Tibial nerve (tissue), 4 donors: ENCODE measurements around the gene KCNK17. TPM values are rescaled to one million over a fixed set of nuclear protein-coding genes. Genes with fewer than 3 reads are reported as not detected.
"Not testable (repeated sequence)": the region's sequence is repeated elsewhere in the genome, so short reads cannot be mapped to it uniquely, and the experiment has no call there.

Experiments used
- DNase-seq, 2 donors: peaks; one replicate each; pipeline ENCODE4 v3.0.0-alpha.2; 2019; ENCODE audit warnings: low spot score in 2 of 2
- H3K27ac ChIP-seq, 4 donors: fragments of 200-600 bp; sonication (generic) in 3 of 4; one replicate each; pipeline ENCODE4 v1.5.1; 2017 to 2019; ENCODE audit warnings: mild to moderate bottlenecking in 1 of 4
- H3K27me3 ChIP-seq, 2 donors: fragments of 200-600 bp; sonication (generic) in 1 of 2; one replicate each; pipeline versions ENCODE4 v1.5.1 to v1.6.0; 2017 to 2019
- H3K36me3 ChIP-seq, 3 donors: fragments of 200-600 bp; sonication (generic); one replicate each; pipeline ENCODE4 v1.5.1; 2018 to 2019
- H3K4me1 ChIP-seq, 4 donors: fragments of 200-600 bp; sonication (generic) in 3 of 4; one replicate each; pipeline ENCODE4 v1.5.1; 2017 to 2019
- H3K4me3 ChIP-seq, 4 donors: fragments of 200-600 bp; sonication (generic) in 3 of 4; one replicate each; pipeline ENCODE4 v1.5.1; 2017 to 2019; ENCODE audit warnings: mild to moderate bottlenecking in 1 of 4, moderate library complexity in 1 of 4
- H3K9me3 ChIP-seq, 4 donors: fragments of 200-600 bp; sonication (generic) in 3 of 4; one replicate each; pipeline ENCODE4 v1.5.1; 2017 to 2019
- CTCF ChIP-seq, 5 experiments: fragments of 200-600 bp in 3 of 5; fragments of 450-650 bp in 2 of 5; sonication (generic) in 3 of 5; IDR thresholded peaks; one replicate each; pipeline ENCODE4 v1.5.1; 2016 to 2019; ENCODE audit warnings: antibody characterized with exemption in 5 of 5, mild to moderate bottlenecking in 3 of 5, moderate library complexity in 2 of 5
- EP300 ChIP-seq, 2 donors: sonication (generic); formaldehyde crosslinking; IDR thresholded peaks; one replicate each; pipeline ENCODE4 v1.6.1; 2017; ENCODE audit warnings: antibody characterized with exemption in 2 of 2, mild to moderate bottlenecking in 1 of 2
- POLR2A ChIP-seq, 2 donors: fragments of 450-650 bp; IDR thresholded peaks; one replicate each; pipeline ENCODE4 v1.6.1; 2017; ENCODE audit warnings: antibody characterized with exemption in 2 of 2, mild to moderate bottlenecking in 2 of 2, moderate library complexity in 2 of 2
- WGBS, 2 donors: methylation state at CpG; one replicate each; pipeline ENCODE4 v1.1.5; 2018; 5-methylcytosine and 5-hydroxymethylcytosine counted together
- total RNA-seq, 4 donors: library from RNA; depleted of rRNA; stranded (reverse); fragments of >200 nt; gene quantifications; one replicate each; pipeline ENCODE4 v1.1.0, GENCODE V29; 2016

KCNK17 gene
- total RNA-seq, 4 donors from 2014 or later, result 1.1 to 1.7 TPM; not detected in 2

DNA sequence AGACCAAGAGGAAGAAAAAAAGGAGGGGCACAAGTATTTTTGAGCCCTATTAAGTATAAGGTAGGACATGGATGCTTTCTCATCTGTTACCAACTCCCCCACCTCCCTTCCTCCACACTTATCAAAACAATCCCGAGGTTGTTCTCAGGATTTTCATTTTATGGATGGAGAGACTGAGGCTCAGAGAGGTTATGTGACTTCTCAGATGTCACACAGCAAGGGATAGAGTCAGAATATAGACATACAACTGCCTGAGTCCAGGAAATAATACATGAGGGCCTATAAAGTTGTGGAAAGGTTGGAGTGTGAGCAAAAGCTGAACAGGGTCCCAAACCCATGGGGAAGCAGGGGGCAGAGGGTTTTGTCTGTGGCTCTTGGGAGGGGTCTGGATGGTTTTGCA is 19.3 kb downstream of the KCNK17 start:
- Histone ChIP-seq H3K36me3 (no peaks in the 10 kb centered on the region), H3K4me3 (no peak overlapping the region), H3K27me3 (no peaks in the 10 kb centered on the region), H3K9me3 (no peaks in the 10 kb centered on the region), H3K27ac (peak overlapping the region in 2 of 4 donors; percentile 71 to 82), H3K4me1 (peaks cover 0 to 48% (median 20%) of the 10 kb centered on the region in 4 donors)
- WGBS, 2 donors, result 71 to 77% methylated on average over 1 of the region's 1 CpG
- DNase-seq, result no peak
- no peak for TF ChIP-seq EP300 (IDR thresholded peaks at IDR 0.05)
- no peak for TF ChIP-seq POLR2A (IDR thresholded peaks at IDR 0.05)
- no peak for TF ChIP-seq CTCF (IDR thresholded peaks at IDR 0.05)

- peaks cover 0 to 48% (median 20%) of the 10 kb centered on the region in 4 donors for H3K4me1 ChIP-seq
- TF ChIP-seq EP300 (IDR thresholded peaks at IDR 0.05) (no peak), CTCF (IDR thresholded peaks at IDR 0.05) (no peak), POLR2A (IDR thresholded peaks at IDR 0.05) (no peak)
- no peaks in the 10 kb centered on the region for H3K27me3 ChIP-seq
- 27 to 38% methylated on average over 5 of the region's 5 CpGs for WGBS, 2 donors
- no peaks in the 10 kb centered on the region for H3K9me3 ChIP-seq
- no peak for DNase-seq
- H3K36me3 ChIP-seq, result no peaks in the 10 kb centered on the region
- H3K4me3 ChIP-seq, result no peak overlapping the region
- H3K27ac ChIP-seq, result peak overlapping the region in 2 of 4 donors; percentile 36 to 71
Measured at GRCh38 chr6:39294133-39294532, 20.1 kb downstream of the KCNK17 start.

GRCh38 chr6:39292637-39293036 is 21.6 kb downstream of the KCNK17 start:
- Histone ChIP-seq H3K4me1 (peaks cover 0 to 39% (median 17%) of the 10 kb centered on the region in 4 donors), H3K36me3 (no peaks in the 10 kb centered on the region), H3K9me3 (no peaks in the 10 kb centered on the region), H3K27ac (no peak overlapping the region), H3K27me3 (no peaks in the 10 kb centered on the region), H3K4me3 (no peak overlapping the region)
- WGBS, 2 donors, result 91 to 99% methylated on average over 6 of the region's 6 CpGs
- TF ChIP-seq EP300 (IDR thresholded peaks at IDR 0.05) (no peak), CTCF (IDR thresholded peaks at IDR 0.05) (no peak), POLR2A (IDR thresholded peaks at IDR 0.05) (no peak)
- no peak for DNase-seq

- 71 to 91% methylated on average over 2 of the region's 2 CpGs for WGBS, 2 donors
- H3K4me1 ChIP-seq, result peaks cover 0 to 8% (median 4%) of the 10 kb centered on the region in 4 donors
- H3K4me3 ChIP-seq, result no peak overlapping the region
- TF ChIP-seq POLR2A (IDR thresholded peaks at IDR 0.05) (no peak), CTCF (IDR thresholded peaks at IDR 0.05) (no peak), EP300 (IDR thresholded peaks at IDR 0.05) (no peak)
- H3K27me3 ChIP-seq, result no peaks in the 10 kb centered on the region
- H3K9me3 ChIP-seq, result no peaks in the 10 kb centered on the region
- H3K36me3 ChIP-seq, result no peaks in the 10 kb centered on the region
- H3K27ac ChIP-seq, result no peak overlapping the region
- no peak for DNase-seq
Measured at GRCh38 chr6:39289490-39289889, 24.7 kb downstream of the KCNK17 start.

DNA sequence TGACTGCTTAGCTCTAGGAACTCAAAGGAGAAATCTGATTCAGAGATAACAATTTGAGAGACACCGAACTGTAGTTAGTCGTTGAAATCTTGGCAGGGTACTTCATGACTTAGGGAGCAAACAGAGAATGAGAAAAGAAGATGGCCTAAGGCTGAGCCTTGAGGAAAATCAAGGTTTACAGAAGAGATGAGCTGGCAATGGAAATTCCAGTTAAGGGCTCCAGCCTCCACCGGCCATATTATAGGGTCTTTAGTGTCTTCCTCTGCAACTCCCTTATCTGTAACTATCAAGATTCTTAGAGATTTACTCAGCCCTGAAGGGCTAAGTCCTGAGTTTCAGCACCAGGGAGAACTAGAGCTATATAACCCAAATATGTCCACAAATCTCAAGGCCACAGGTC is 26.6 kb downstream of the KCNK17 start:
- TF ChIP-seq EP300 (IDR thresholded peaks at IDR 0.05) (no peak), POLR2A (IDR thresholded peaks at IDR 0.05) (no peak)
- Histone ChIP-seq H3K9me3 (no peaks in the 10 kb centered on the region), H3K4me3 (no peak overlapping the region), H3K36me3 (no peaks in the 10 kb centered on the region), H3K27me3 (no peaks in the 10 kb centered on the region), H3K27ac (no peak overlapping the region), H3K4me1 (peaks cover 0 to 3% (median 0%) of the 10 kb centered on the region in 4 donors)
- DNase-seq, result no peak
- 89 to 92% methylated on average over 3 of the region's 3 CpGs for WGBS, 2 donors

DNA sequence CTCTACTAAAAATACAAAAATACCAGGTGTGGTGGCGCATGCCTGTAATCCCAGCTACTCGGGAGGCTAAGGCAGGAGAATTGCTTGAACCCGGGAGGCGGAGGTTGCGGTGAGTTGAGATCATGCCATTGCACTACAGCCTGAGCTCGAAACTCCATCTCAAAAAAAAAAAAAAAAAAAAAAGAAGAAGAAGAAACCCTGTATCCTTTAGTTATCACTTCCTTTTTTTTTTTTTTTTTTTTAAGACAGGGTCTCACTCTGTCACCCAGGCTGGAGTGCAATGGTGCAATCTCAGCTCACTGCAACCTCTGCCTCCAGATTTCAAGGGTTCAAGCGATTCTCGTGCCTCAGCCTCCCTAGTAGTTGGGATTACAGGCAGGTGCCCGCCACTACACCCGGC is 27.6 kb downstream of the KCNK17 start:
- not testable (repeated sequence) for DNase-seq, H3K27me3 ChIP-seq, H3K4me1 ChIP-seq, H3K27ac ChIP-seq, H3K4me3 ChIP-seq, H3K36me3 ChIP-seq, H3K9me3 ChIP-seq
- WGBS, 2 donors, result 88 to 89% methylated on average over 10 of the region's 10 CpGs
